ENCODE measurements around the gene PDE11A. TPM values are rescaled to one million over a fixed set of nuclear protein-coding genes. Genes with fewer than 3 reads are reported as not detected.

PDE11A gene
- total RNA-seq, 1 experiment from 2014 or later, result 0.61 TPM

GRCh38 chr2:177808984-177809809 is 263.4 kb downstream of the PDE11A start:
- intact Hi-C loops (cut with micrococcal nuclease), result no loop called here

DNA sequence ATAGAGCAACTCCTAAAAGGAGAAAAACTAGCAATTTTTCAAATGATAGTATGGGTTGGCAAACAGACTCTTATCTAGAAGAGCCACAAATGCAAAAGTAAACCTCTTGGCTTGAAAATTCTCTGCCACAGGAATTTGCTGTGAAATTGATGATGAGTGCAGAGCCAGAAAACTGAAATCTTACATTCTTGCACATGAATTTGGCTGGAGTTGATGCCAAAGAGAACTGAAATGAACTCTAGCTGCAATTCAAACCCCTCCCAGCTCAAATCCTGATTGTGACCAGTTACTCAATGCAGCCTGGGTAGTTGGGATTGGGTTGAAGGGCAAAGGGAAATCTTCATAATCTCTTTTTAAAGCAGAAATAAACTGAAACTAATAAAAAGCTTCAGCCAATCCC is 266.6 kb downstream of the PDE11A start:
- H2AFZ ChIP-seq (ENCODE audit: low read depth, low read length, poor library complexity, severe bottlenecking), result no peak overlapping the region
- no peak for DNase-seq (ENCODE audit: low read depth, low spot score)
- intact Hi-C loops (cut with micrococcal nuclease), result no loop called here
- ChIA-PET POLR2A (no interaction called here), RAD21 (ENCODE audit: low non-redundant PET in 1 of 2, low total read pairs in 2 of 2, uncharacterized antibody in 2 of 2, unreplicated experiment in 2 of 2) (no interaction called here), CTCF (interaction anchor here (0.6 kb wide), 1 partner anchor 639 kb away, joined by 4 read pairs; no protein-coding TSS in a partner anchor)
- H3K4me1 ChIP-seq (ENCODE audit: control insufficient read depth in 1 of 2, insufficient read depth in 2 of 2, low read length in 2 of 2), result no peaks in the 10 kb centered on the region
- no peaks in the 10 kb centered on the region for H3K36me3 ChIP-seq (ENCODE audit: control insufficient read depth in 1 of 2, insufficient read depth in 2 of 2, low read length in 2 of 2)
- H3K27ac ChIP-seq (ENCODE audit: low read depth, low read length), result no peak overlapping the region
- H3K27me3 ChIP-seq (ENCODE audit: insufficient read depth, low read length), result no peaks in the 10 kb centered on the region
- no peaks in the 10 kb centered on the region for H3K79me2 ChIP-seq (ENCODE audit: insufficient read depth, low read length)
- H3K4me3 ChIP-seq (replicated peaks in 1 of 2; ENCODE audit: low read depth in 1 of 2, low read length in 2 of 2), result no peak overlapping the region
- no peak overlapping the region for H3K4me2 ChIP-seq (ENCODE audit: low read length)
- ATAC-seq, result no peak
- H3K9ac ChIP-seq (ENCODE audit: low read length), result no peak overlapping the region
- H3K9me3 ChIP-seq (ENCODE audit: control insufficient read depth in 1 of 2, insufficient read depth in 1 of 2, low read depth in 1 of 2, low read length in 2 of 2), result no peaks in the 10 kb centered on the region
- no TSS peak for BruUV-seq (replicated peaks)
- no peaks in the 10 kb centered on the region for H4K20me1 ChIP-seq (ENCODE audit: insufficient read depth)
- no peaks in the 10 kb centered on the region for H3K9me2 ChIP-seq (ENCODE audit: insufficient read depth)
- no peak for TF ChIP-seq TCF7L2 (IDR thresholded peaks at IDR 0.05; ENCODE audit: borderline replicate concordance, extremely low read depth, insufficient read depth, insufficient read length)
- TF ChIP-seq FOSL1 (IDR thresholded peaks at IDR 0.05; ENCODE audit: low read depth), result no peak
- no peak for TF ChIP-seq EZH2phosphoT487 (IDR thresholded peaks at IDR 0.05; ENCODE audit: borderline replicate concordance)
- TF ChIP-seq CBX3 (IDR thresholded peaks at IDR 0.05; ENCODE audit: low read depth), result no peak
- TF ChIP-seq POLR2AphosphoS5 (IDR thresholded peaks at IDR 0.05; ENCODE audit: low read depth, low read length), result no peak
- TF ChIP-seq YY1 (IDR thresholded peaks at IDR 0.05; ENCODE audit: extremely low read depth, insufficient replicate concordance, low read depth, low read length), result no peak
- no peak for TF ChIP-seq MAX (IDR thresholded peaks at IDR 0.05)
- TF ChIP-seq SRF (IDR thresholded peaks at IDR 0.05; ENCODE audit: low read depth), result no peak
- TF ChIP-seq, protein P1, sequence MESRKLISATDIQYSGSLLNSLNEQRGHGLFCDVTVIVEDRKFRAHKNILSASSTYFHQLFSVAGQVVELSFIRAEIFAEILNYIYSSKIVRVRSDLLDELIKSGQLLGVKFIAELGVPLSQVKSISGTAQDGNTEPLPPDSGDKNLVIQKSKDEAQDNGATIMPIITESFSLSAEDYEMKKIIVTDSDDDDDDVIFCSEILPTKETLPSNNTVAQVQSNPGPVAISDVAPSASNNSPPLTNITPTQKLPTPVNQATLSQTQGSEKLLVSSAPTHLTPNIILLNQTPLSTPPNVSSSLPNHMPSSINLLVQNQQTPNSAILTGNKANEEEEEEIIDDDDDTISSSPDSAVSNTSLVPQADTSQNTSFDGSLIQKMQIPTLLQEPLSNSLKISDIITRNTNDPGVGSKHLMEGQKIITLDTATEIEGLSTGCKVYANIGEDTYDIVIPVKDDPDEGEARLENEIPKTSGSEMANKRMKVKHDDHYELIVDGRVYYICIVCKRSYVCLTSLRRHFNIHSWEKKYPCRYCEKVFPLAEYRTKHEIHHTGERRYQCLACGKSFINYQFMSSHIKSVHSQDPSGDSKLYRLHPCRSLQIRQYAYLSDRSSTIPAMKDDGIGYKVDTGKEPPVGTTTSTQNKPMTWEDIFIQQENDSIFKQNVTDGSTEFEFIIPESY (IDR thresholded peaks at IDR 0.05; ENCODE audit: extremely low read depth, insufficient replicate concordance, low read length), result no peak
- TF ChIP-seq JUND (IDR thresholded peaks at IDR 0.05), result no peak
- TF ChIP-seq ZNF274 (IDR thresholded peaks at IDR 0.05; ENCODE audit: low read depth, low read length), result no peak
- no peak for TF ChIP-seq SIN3A (IDR thresholded peaks at IDR 0.05; ENCODE audit: low read depth)
- no peak for TF ChIP-seq RAD21 (IDR thresholded peaks at IDR 0.05; ENCODE audit: low read depth)
- TF ChIP-seq ZFX (IDR thresholded peaks at IDR 0.05), result no peak

More at GRCh38 chr2:177808984-177809809, 263.4 kb downstream of the PDE11A start:
- Histone ChIP-seq H3K27me3 (ENCODE audit: insufficient read depth, low read length) (no peaks in the 10 kb centered on the region), H4K20me1 (ENCODE audit: insufficient read depth) (no peaks in the 10 kb centered on the region), H3K9me2 (ENCODE audit: insufficient read depth) (no peaks in the 10 kb centered on the region), H3K4me1 (ENCODE audit: control insufficient read depth in 1 of 2, insufficient read depth in 2 of 2, low read length in 2 of 2) (no peaks in the 10 kb centered on the region), H3K27ac (ENCODE audit: low read depth, low read length) (no peak overlapping the region), H3K4me2 (ENCODE audit: low read length) (no peak overlapping the region), H3K9me3 (ENCODE audit: control insufficient read depth in 1 of 2, insufficient read depth in 1 of 2, low read depth in 1 of 2, low read length in 2 of 2) (no peaks in the 10 kb centered on the region), H3K36me3 (ENCODE audit: control insufficient read depth in 1 of 2, insufficient read depth in 2 of 2, low read length in 2 of 2) (no peaks in the 10 kb centered on the region), H3K4me3 (replicated peaks in 1 of 2; ENCODE audit: low read depth in 1 of 2, low read length in 2 of 2) (no peak overlapping the region), H3K79me2 (ENCODE audit: insufficient read depth, low read length) (no peaks in the 10 kb centered on the region), H3K9ac (ENCODE audit: low read length) (no peak overlapping the region), H2AFZ (ENCODE audit: low read depth, low read length, poor library complexity, severe bottlenecking) (no peak overlapping the region)
- POLR2A ChIA-PET, result no interaction called here
- CTCF ChIA-PET, result no interaction called here
- TF ChIP-seq, protein P1 (IDR thresholded peaks at IDR 0.05; ENCODE audit: extremely low read depth, insufficient replicate concordance, low read length), result no peak
- TF ChIP-seq EZH2 (IDR thresholded peaks at IDR 0.05), result no peak
- TF ChIP-seq RAD21 (IDR thresholded peaks at IDR 0.05; ENCODE audit: low read depth), result no peak
- no peak for ATAC-seq
- no TSS peak for BruUV-seq (replicated peaks)
- RAD21 ChIA-PET (ENCODE audit: low non-redundant PET in 1 of 2, low total read pairs in 2 of 2, uncharacterized antibody in 2 of 2, unreplicated experiment in 2 of 2), result no interaction called here
- DNase-seq (ENCODE audit: low read depth, low spot score), result no peak
